ENCODE results near the gene SLC7A14. TPM values are rescaled to one million over a fixed set of nuclear protein-coding genes. Genes with fewer than 3 reads are reported as not detected.

The SLC7A14 gene
- total RNA-seq, 1 donor from 2014 or later, result 6.2 TPM

GRCh38 chr3:170473358-170473757, 112.5 kb downstream of the SLC7A14 start:
- H3K4me1 Mint-ChIP-seq (ENCODE audit: low read depth, unreplicated experiment), result peaks cover 17% of the 10 kb centered on the region
- no peak for DNase-seq
- H3K27ac Mint-ChIP-seq (ENCODE audit: unreplicated experiment), result no peak overlapping the region
- peaks cover 2% of the 10 kb centered on the region for H3K27me3 Mint-ChIP-seq (ENCODE audit: unreplicated experiment)
- H3K36me3 Mint-ChIP-seq (ENCODE audit: unreplicated experiment), result no peaks in the 10 kb centered on the region
- TF ChIP-seq, protein P1, sequence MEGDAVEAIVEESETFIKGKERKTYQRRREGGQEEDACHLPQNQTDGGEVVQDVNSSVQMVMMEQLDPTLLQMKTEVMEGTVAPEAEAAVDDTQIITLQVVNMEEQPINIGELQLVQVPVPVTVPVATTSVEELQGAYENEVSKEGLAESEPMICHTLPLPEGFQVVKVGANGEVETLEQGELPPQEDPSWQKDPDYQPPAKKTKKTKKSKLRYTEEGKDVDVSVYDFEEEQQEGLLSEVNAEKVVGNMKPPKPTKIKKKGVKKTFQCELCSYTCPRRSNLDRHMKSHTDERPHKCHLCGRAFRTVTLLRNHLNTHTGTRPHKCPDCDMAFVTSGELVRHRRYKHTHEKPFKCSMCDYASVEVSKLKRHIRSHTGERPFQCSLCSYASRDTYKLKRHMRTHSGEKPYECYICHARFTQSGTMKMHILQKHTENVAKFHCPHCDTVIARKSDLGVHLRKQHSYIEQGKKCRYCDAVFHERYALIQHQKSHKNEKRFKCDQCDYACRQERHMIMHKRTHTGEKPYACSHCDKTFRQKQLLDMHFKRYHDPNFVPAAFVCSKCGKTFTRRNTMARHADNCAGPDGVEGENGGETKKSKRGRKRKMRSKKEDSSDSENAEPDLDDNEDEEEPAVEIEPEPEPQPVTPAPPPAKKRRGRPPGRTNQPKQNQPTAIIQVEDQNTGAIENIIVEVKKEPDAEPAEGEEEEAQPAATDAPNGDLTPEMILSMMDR (IDR thresholded peaks at IDR 0.05; ENCODE audit: partially characterized antibody, unreplicated experiment), result no peak
- H3K4me3 Mint-ChIP-seq (ENCODE audit: unreplicated experiment), result no peak overlapping the region
- H3K9me3 Mint-ChIP-seq (ENCODE audit: unreplicated experiment), result no peaks in the 10 kb centered on the region

- Mint-ChIP-seq H3K4me3 (ENCODE audit: unreplicated experiment) (no peak overlapping the region), H3K36me3 (ENCODE audit: unreplicated experiment) (no peaks in the 10 kb centered on the region), H3K4me1 (ENCODE audit: low read depth, unreplicated experiment) (peaks cover 28% of the 10 kb centered on the region), H3K27me3 (ENCODE audit: unreplicated experiment) (peaks cover 2% of the 10 kb centered on the region), H3K27ac (ENCODE audit: unreplicated experiment) (peak overlapping the region; percentile 81), H3K9me3 (ENCODE audit: unreplicated experiment) (no peaks in the 10 kb centered on the region)
- no peak for DNase-seq
- TF ChIP-seq, protein P1 (IDR thresholded peaks at IDR 0.05; ENCODE audit: partially characterized antibody, unreplicated experiment), result no peak
Observed at GRCh38 chr3:170471149-170471548, 114.7 kb downstream of the SLC7A14 start.

DNA sequence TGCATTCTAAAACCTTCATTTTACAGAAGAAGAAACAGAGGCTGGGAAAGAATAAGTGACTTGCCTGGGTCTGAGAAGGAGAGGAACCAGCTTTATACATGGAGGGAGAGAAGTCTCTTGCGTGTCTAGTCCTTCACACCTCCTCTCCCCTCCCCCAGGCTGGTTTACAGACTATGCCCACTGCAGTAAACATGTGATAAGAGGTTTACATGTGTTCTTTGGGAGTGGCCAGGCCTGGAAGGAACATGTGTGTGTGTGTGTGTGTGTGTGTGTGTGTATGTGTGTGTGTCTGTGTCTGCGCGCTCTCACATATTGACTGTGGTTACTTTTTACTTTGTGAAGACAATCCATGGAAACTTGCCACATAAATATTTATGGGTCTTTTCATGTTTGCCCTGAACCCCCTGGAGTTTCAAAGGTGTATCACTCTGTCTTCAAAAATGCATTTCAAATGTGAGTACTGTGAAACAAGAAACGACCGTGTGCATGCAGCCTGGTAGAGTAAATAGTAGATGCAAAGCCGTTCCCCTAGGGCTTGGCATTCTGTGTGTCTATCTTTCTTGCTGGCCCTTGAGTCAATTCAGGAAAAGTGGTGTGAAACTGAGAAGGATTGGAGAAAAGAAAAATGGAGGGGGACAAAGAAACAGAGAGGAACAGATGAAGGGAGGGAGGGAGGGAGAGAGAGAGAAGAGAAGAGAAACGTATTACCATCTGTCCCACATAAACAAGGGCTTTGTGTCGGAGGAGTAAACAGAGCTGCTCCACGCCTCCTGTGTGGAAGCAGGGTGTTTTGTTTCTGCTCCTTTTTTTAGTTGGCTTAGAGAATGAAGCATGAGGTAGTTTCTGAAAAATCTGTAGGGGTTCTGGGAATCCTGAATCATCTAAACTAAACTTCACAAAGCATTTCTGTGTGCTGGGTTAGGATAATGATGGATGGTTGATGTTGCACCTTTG, 115.5 kb downstream of the SLC7A14 start:
- H3K27me3 Mint-ChIP-seq (ENCODE audit: unreplicated experiment), result peaks cover 2% of the 10 kb centered on the region
- H3K4me3 Mint-ChIP-seq (ENCODE audit: unreplicated experiment), result no peak overlapping the region
- peaks cover 28% of the 10 kb centered on the region for H3K4me1 Mint-ChIP-seq (ENCODE audit: low read depth, unreplicated experiment)
- H3K27ac Mint-ChIP-seq (ENCODE audit: unreplicated experiment), result peak overlapping the region; percentile 81
- H3K9me3 Mint-ChIP-seq (ENCODE audit: unreplicated experiment), result no peaks in the 10 kb centered on the region
- no peaks in the 10 kb centered on the region for H3K36me3 Mint-ChIP-seq (ENCODE audit: unreplicated experiment)
- TF ChIP-seq, protein P1 (IDR thresholded peaks at IDR 0.05; ENCODE audit: partially characterized antibody, unreplicated experiment), result no peak
- DNase-seq, result no peak

DNA sequence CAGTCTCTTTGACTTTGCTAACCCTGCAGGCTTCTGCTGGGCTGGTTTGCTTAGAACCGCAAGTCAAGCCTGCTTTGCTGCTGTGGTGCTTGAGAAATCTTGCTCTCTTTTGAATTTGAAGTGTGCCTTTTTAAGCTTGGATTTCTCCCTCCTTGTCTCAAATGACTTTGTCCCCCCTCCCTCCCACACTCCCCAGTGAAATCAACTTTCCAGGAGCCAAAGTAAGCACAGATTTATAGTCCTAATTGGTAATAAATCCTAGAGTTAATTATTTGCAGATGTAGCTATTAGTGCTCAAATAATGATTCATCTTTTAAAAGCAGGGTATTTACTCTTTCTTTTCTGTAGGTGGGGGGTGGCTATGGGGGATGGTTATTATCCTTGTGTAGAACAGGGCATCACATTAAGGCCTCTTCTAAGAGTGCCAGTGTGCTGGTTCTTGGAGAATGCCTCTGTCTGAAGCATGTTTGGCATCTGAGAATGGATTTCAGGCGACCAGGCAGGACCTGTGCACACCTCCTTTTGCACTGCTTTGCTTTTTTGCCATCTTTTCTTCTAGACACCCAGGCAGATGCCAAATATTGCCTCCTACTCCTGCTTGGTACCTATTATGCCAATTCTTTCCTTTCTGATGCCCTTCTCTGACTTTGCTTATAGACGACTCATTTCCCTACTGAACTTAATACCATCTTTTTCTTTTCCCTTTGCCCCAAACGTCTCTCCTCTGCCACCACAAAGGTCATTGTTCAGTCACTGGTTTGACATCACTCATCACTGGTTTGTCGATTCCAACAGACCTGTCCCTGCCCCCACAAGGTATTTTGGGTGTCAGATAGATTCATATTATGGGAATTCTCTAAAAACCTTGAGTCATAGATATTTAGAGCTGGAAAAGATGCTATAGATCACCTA, 116.5 kb downstream of the SLC7A14 start:
- no peak overlapping the region for H3K27ac Mint-ChIP-seq (ENCODE audit: unreplicated experiment)

More for the DNA sequence above, 116.5 kb downstream of the SLC7A14 start:
- DNase-seq, result no peak
- Mint-ChIP-seq H3K27me3 (ENCODE audit: unreplicated experiment) (peaks cover 2% of the 10 kb centered on the region), H3K4me3 (ENCODE audit: unreplicated experiment) (no peak overlapping the region), H3K36me3 (ENCODE audit: unreplicated experiment) (no peaks in the 10 kb centered on the region), H3K9me3 (ENCODE audit: unreplicated experiment) (no peaks in the 10 kb centered on the region), H3K4me1 (ENCODE audit: low read depth, unreplicated experiment) (peaks cover 28% of the 10 kb centered on the region)
- TF ChIP-seq, protein P1 (IDR thresholded peaks at IDR 0.05; ENCODE audit: partially characterized antibody, unreplicated experiment), result no peak
